ENCODE results near the gene RUNX3. TPM values are rescaled to one million over a fixed set of nuclear protein-coding genes. Genes with fewer than 3 reads are reported as not detected.

The RUNX3 gene
- total and polyA plus RNA-seq, 4 experiments from 2014 or later, result 12.5 to 112 (median 78.0) TPM

DNA sequence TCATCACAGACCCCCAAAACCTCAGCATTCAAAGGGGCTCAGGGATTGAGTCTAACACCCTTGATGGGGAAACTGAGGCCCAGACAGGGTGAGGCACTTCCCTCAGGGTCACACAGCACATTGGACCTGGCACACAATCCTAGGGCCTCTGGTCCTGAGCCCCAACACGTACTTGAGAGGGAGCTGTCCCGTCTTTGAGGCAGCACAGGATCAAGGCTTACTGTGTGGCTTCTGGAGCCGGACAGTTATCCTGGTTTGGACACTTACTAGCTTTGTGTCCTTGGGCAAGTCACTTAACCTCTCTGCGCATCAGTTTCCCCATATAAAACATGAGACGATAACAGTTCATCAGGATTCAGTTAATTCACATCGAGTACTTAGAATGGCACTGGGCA lies 26.5 kb downstream of the RUNX3 start:
- ChIA-PET POLR2A (ENCODE audit: partially characterized antibody) (no interaction called here), CTCF (ENCODE audit: partially characterized antibody) (interaction anchor here (1.0 to 1.6 kb wide), 2 partner anchors 27 to 55 kb away, joined by 3 to 4 read pairs; partner anchors contain the start of gene RUNX3)
- H3K4me3 ChIP-seq (ENCODE audit: low read length in 2 of 2), result no peak overlapping the region
- peaks cover 67% of the 10 kb centered on the region for H3K36me3 ChIP-seq (ENCODE audit: insufficient read depth, low read length)
- H3K9me3 Mint-ChIP-seq, result peaks cover 0 to 9% (median 0%) of the 10 kb centered on the region in 8 donors
- no peaks in the 10 kb centered on the region for H3K9me3 ChIP-seq (ENCODE audit: control insufficient read depth in 1 of 2, low read length in 2 of 2)
- no peak overlapping the region for H3K4me3 Mint-ChIP-seq
- H3K27ac Mint-ChIP-seq, result peak overlapping the region in 5 of 7 donors; percentile 15 to 85 (median 47)
- no peaks in the 10 kb centered on the region for H3K27me3 Mint-ChIP-seq
- peaks cover 16 to 47% (median 31%) of the 10 kb centered on the region in 4 donors for H3K4me1 Mint-ChIP-seq
- intact Hi-C loops (cut with micrococcal nuclease), result no loop called here
- H3K27me3 ChIP-seq (ENCODE audit: insufficient read depth, low read length), result no peaks in the 10 kb centered on the region
- peaks cover 21 to 75% of the 10 kb centered on the region in 2 donors for H3K36me3 Mint-ChIP-seq
- no peak overlapping the region for H3K27ac ChIP-seq (ENCODE audit: low read depth, low read length)
- DNase-seq, result no peak
- peaks cover 24% of the 10 kb centered on the region for H3K4me1 ChIP-seq (ENCODE audit: insufficient read depth, low read length)

DNA sequence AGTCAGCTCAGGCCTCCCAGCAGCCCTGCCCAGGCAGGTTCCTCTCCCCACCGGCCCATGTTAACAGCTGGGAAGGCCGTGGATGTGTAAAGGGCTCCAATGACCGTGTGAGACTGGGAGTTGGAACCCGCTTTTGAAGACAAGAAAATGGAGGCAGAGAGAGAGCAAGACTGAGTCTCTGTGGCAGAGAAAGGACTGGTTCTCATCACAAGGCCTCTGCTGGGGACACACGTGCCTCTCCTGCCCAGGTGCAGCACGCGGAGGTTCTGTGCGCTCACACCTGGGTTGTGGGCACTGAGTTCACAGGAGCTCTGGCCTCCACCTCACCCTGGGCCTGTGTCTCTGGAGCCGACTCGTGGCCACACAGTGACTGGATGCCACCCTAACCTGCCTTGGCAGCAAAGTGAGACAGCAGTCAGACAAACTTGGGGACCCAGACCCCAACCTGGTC lies 27.0 kb downstream of the RUNX3 start:
- ChIA-PET POLR2A (ENCODE audit: partially characterized antibody) (no interaction called here), CTCF (ENCODE audit: partially characterized antibody) (interaction anchor here (1.0 to 1.6 kb wide), 2 partner anchors 27 to 55 kb away, joined by 3 to 4 read pairs; partner anchors contain the start of gene RUNX3)
- H3K4me1 ChIP-seq (ENCODE audit: insufficient read depth, low read length), result peaks cover 24% of the 10 kb centered on the region
- Mint-ChIP-seq H3K27me3 (no peaks in the 10 kb centered on the region), H3K36me3 (peaks cover 19 to 70% of the 10 kb centered on the region in 2 donors), H3K4me1 (peaks cover 17 to 47% (median 34%) of the 10 kb centered on the region in 4 donors), H3K4me3 (no peak overlapping the region), H3K9me3 (peaks cover 0 to 9% (median 0%) of the 10 kb centered on the region in 8 donors), H3K27ac (peak overlapping the region in 3 of 7 donors; percentile 15 to 85 (median 51))
- H3K27ac ChIP-seq (ENCODE audit: low read depth, low read length), result no peak overlapping the region
- no peaks in the 10 kb centered on the region for H3K9me3 ChIP-seq (ENCODE audit: control insufficient read depth in 1 of 2, low read length in 2 of 2)
- DNase-seq, result peak in 1 of 5 donors; percentile 28
- no peak overlapping the region for H3K4me3 ChIP-seq (ENCODE audit: low read length in 2 of 2)
- no peaks in the 10 kb centered on the region for H3K27me3 ChIP-seq (ENCODE audit: insufficient read depth, low read length)
- peaks cover 64% of the 10 kb centered on the region for H3K36me3 ChIP-seq (ENCODE audit: insufficient read depth, low read length)
- intact Hi-C loops (cut with micrococcal nuclease), result no loop called here

DNA sequence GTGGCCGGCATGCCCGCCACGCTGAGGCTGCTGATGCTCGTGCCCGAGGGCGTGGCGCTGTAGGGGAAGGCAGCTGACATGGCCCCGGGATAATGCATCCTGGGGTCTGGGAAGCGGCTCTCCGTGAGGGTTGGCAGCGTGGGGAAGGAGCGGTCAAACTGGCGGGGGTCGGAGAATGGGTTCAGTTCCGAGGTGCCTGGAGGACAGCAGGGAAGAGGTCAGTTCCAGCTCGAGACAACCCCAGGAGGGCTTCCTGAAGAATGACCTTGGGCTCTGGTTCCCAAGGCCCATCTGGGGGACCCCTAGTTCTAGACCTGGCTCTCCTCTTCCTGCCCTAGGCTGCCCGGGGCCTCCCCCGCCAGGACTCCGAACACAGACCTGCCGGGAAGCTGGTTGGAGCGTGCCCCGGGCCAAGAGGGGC lies 27.6 kb downstream of the RUNX3 start:
- peaks cover 13 to 65% of the 10 kb centered on the region in 2 donors for H3K36me3 Mint-ChIP-seq
- intact Hi-C loops (cut with micrococcal nuclease), result no loop called here
- Histone ChIP-seq H3K36me3 (ENCODE audit: insufficient read depth, low read length) (peaks cover 59% of the 10 kb centered on the region), H3K27ac (ENCODE audit: low read depth, low read length) (no peak overlapping the region), H3K27me3 (ENCODE audit: insufficient read depth, low read length) (no peaks in the 10 kb centered on the region), H3K4me3 (ENCODE audit: low read length in 2 of 2) (no peak overlapping the region), H3K9me3 (ENCODE audit: control insufficient read depth in 1 of 2, low read length in 2 of 2) (no peaks in the 10 kb centered on the region), H3K4me1 (ENCODE audit: insufficient read depth, low read length) (peaks cover 21% of the 10 kb centered on the region)
- DNase-seq, result no peak
- peak overlapping the region in 1 of 8 donors; percentile 17 for H3K4me3 Mint-ChIP-seq
- peaks cover 12 to 46% (median 32%) of the 10 kb centered on the region in 4 donors for H3K4me1 Mint-ChIP-seq
- H3K27ac Mint-ChIP-seq, result peak overlapping the region in 3 of 7 donors; percentile 66 to 85 (median 68)
- H3K9me3 Mint-ChIP-seq, result peaks cover 0 to 5% (median 0%) of the 10 kb centered on the region in 8 donors
- no peaks in the 10 kb centered on the region for H3K27me3 Mint-ChIP-seq
- POLR2A ChIA-PET (ENCODE audit: partially characterized antibody), result interaction anchor here (1.8 kb wide), 1 partner anchor 11 kb away, joined by 6 read pairs; no protein-coding TSS in a partner anchor
- CTCF ChIA-PET (ENCODE audit: partially characterized antibody), result interaction anchor here (1.6 kb wide), 1 partner anchor 54 kb away, joined by 3 read pairs; no protein-coding TSS in a partner anchor

DNA sequence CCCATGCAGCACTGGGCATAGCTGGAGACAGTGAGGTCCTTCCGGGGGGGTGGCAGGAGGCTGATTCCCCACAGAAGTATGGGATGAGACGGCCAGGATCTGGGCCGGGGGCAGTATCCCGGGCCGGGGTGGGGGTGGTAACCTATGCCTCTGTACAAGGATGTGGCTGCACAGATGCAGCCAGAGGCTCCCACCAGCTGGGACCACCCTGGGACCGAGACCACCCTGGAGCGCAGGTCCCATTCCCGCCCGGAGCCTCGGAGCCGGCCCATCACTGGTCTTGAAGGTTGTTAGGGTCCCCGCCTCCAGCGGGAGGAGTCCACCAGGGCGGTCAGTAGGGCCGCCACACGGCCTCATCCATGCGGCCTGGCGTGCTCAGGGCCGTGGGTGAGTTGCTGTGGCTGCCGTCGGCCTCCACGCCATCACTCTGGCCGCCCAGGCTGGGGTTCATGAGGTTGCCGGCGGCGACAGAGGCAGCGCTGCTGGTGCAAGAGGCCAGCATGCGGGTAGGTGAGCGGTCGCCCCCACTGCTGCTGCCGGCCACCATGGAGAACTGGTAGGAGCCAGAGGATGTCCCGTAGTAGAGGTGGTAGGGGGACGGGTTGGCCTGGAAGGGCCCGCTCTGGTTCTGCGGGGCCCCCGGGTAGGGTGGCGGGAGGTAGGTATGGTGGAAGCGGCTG lies 28.1 kb downstream of the RUNX3 start:
- Mint-ChIP-seq H3K4me1 (peaks cover 11 to 43% (median 30%) of the 10 kb centered on the region in 4 donors), H3K4me3 (peak overlapping the region in 1 of 8 donors; percentile 17), H3K36me3 (peaks cover 11 to 63% of the 10 kb centered on the region in 2 donors), H3K27me3 (no peaks in the 10 kb centered on the region), H3K9me3 (peaks cover 0 to 4% (median 0%) of the 10 kb centered on the region in 8 donors), H3K27ac (peak overlapping the region in 4 of 7 donors; percentile 57 to 85 (median 74))
- H3K4me1 ChIP-seq (ENCODE audit: insufficient read depth, low read length), result peaks cover 21% of the 10 kb centered on the region
- H3K4me3 ChIP-seq (ENCODE audit: low read length in 2 of 2), result no peak overlapping the region
- ChIA-PET POLR2A (ENCODE audit: partially characterized antibody) (interaction anchor here (1.6 to 1.8 kb wide), 2 partner anchors 9 to 11 kb away, joined by 4 to 6 read pairs; no protein-coding TSS in a partner anchor), CTCF (ENCODE audit: partially characterized antibody) (no interaction called here)
- peaks cover 54% of the 10 kb centered on the region for H3K36me3 ChIP-seq (ENCODE audit: insufficient read depth, low read length)
- intact Hi-C loops (cut with micrococcal nuclease), result no loop called here
- H3K27me3 ChIP-seq (ENCODE audit: insufficient read depth, low read length), result no peaks in the 10 kb centered on the region
- no peaks in the 10 kb centered on the region for H3K9me3 ChIP-seq (ENCODE audit: control insufficient read depth in 1 of 2, low read length in 2 of 2)
- no peak overlapping the region for H3K27ac ChIP-seq (ENCODE audit: low read depth, low read length)
- no peak for DNase-seq

DNA sequence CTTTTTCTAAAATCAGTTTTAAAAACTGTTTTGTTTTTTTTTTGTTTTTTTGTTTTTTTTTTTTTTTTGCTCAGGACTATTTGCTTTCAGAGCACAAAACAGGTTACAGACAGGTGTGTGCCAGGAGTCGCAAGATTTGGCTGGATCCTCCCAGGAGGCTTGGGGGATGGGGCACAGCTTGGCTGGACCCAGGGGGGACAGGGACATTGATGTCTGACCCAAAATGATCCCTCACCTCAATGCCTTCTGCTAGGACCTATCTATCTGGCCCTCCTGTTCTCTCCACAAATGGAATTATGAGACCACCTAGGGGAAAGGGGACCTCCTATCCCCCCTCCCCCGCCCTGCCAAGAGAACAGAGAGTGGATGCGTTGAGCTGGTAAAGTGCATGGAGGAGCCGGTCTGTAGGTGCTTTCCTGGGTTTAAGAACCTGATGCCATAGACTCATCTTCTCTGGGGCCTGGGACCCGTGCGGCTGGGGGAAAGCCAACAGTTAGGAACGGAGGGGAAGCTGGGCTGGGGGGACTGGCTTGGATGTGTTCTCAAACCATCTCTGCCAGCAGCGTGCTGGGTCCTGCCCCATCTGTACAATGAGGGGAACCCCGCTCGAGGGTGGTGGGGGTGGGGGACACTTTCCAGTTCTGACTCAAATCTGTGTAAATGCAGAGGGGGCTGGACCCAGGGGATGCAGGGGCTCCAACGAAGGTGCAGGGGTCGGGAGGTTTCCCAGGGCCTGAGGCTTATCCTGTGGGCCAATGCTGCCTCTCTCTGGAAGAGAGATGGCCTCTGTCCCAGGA lies 28.9 kb downstream of the RUNX3 start:
- no peaks in the 10 kb centered on the region for H3K27me3 Mint-ChIP-seq
- ChIA-PET POLR2A (ENCODE audit: partially characterized antibody) (interaction anchor here (1.6 to 1.8 kb wide), 2 partner anchors 10 to 12 kb away, joined by 4 to 6 read pairs; no protein-coding TSS in a partner anchor), CTCF (ENCODE audit: partially characterized antibody) (interaction anchor here (0.8 to 1.2 kb wide), 3 partner anchors 21 to 50 kb away, joined by 3 to 5 read pairs (median 4); no protein-coding TSS in a partner anchor)
- peaks cover 11 to 58% of the 10 kb centered on the region in 2 donors for H3K36me3 Mint-ChIP-seq
- H3K4me3 Mint-ChIP-seq, result no peak overlapping the region
- H3K9me3 Mint-ChIP-seq, result peaks cover 0 to 4% (median 0%) of the 10 kb centered on the region in 8 donors
- DNase-seq, result peak in 1 of 5 donors; percentile 45
- Histone ChIP-seq H3K36me3 (ENCODE audit: insufficient read depth, low read length) (peaks cover 47% of the 10 kb centered on the region), H3K27ac (ENCODE audit: low read depth, low read length) (no peak overlapping the region), H3K27me3 (ENCODE audit: insufficient read depth, low read length) (no peaks in the 10 kb centered on the region), H3K4me3 (ENCODE audit: low read length in 2 of 2) (no peak overlapping the region), H3K4me1 (ENCODE audit: insufficient read depth, low read length) (peaks cover 18% of the 10 kb centered on the region), H3K9me3 (ENCODE audit: control insufficient read depth in 1 of 2, low read length in 2 of 2) (no peaks in the 10 kb centered on the region)
- peak overlapping the region in 6 of 7 donors; percentile 6 to 85 (median 52) for H3K27ac Mint-ChIP-seq
- H3K4me1 Mint-ChIP-seq, result peaks cover 13 to 45% (median 31%) of the 10 kb centered on the region in 4 donors
- intact Hi-C loops (cut with micrococcal nuclease), result no loop called here

DNA sequence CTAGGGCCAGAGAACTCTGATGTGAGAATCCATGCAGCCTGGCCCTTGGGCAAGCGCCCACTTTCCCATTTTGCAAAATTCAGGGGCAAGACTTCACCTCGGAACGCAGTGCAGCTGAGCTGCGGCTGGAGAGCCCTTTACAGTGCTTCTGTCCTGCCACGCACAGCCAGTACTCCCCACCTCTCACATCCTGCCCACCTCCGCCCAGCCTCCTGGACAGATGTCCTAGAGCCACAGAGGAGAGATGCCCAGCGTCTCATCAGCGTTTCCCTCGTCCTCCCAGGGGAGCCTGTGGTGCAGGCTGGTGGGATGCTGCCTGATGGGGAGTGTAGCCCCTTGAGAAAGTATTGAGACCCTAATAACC lies 29.6 kb downstream of the RUNX3 start:
- Histone ChIP-seq H3K27me3 (ENCODE audit: insufficient read depth, low read length) (no peaks in the 10 kb centered on the region), H3K4me1 (ENCODE audit: insufficient read depth, low read length) (peaks cover 18% of the 10 kb centered on the region), H3K36me3 (ENCODE audit: insufficient read depth, low read length) (peaks cover 40% of the 10 kb centered on the region), H3K9me3 (ENCODE audit: control insufficient read depth in 1 of 2, low read length in 2 of 2) (no peaks in the 10 kb centered on the region), H3K27ac (ENCODE audit: low read depth, low read length) (no peak overlapping the region), H3K4me3 (ENCODE audit: low read length in 2 of 2) (no peak overlapping the region)
- peaks cover 0 to 4% (median 0%) of the 10 kb centered on the region in 8 donors for H3K9me3 Mint-ChIP-seq
- no peak for DNase-seq
- ChIA-PET CTCF (ENCODE audit: partially characterized antibody) (interaction anchor here (1.1 to 1.2 kb wide), 2 partner anchors 26 to 51 kb away, joined by 4 to 5 read pairs; no protein-coding TSS in a partner anchor), POLR2A (ENCODE audit: partially characterized antibody) (interaction anchor here (1.6 to 4.7 kb wide), 2 partner anchors 11 to 27 kb away, joined by 4 to 44 read pairs; partner anchors contain the start of gene RUNX3)
- intact Hi-C loops (cut with micrococcal nuclease), result no loop called here
- peak overlapping the region in 2 of 8 donors; percentile 17 to 52 for H3K4me3 Mint-ChIP-seq
- peaks cover 14 to 50% (median 32%) of the 10 kb centered on the region in 4 donors for H3K4me1 Mint-ChIP-seq
- no peaks in the 10 kb centered on the region for H3K27me3 Mint-ChIP-seq
- H3K27ac Mint-ChIP-seq, result peak overlapping the region; percentile 11 to 85 (median 62)
- H3K36me3 Mint-ChIP-seq, result peaks cover 11 to 54% of the 10 kb centered on the region in 2 donors

All from CD4-positive, alpha-beta memory T cell (primary cell).